Activated T-helper 1 cell treated with anti-CD3 and anti-CD28 coated beads, Interleukin-12 subunit alpha, Interleukin-12 subunit beta, Interleukin-2, Interleukin-4 antibody, amounts not matched to agents 30 ng/mL and 10 ng/mL and 1 ng/mL, durations not matched to agents 14 hours and 24 hours and 36 hours (primary cell): ENCODE measurements around the gene CHIC2. TPM values are rescaled to one million over a fixed set of nuclear protein-coding genes. Genes with fewer than 3 reads are reported as not detected.

Experiments used
- DNase-seq: peaks from one replicate; pipeline ENCODE4 v3.0.0; 2021; ENCODE audit warnings: low spot score
- H3K27ac Mint-ChIP-seq: one replicate; pipeline ENCODE4 v1.8.0; 2021; ENCODE audit warnings: mild to moderate bottlenecking, mixed read lengths
- H3K27me3 Mint-ChIP-seq: one replicate; pipeline ENCODE4 v1.8.0; 2022; ENCODE audit warnings: mild to moderate bottlenecking, moderate library complexity, mixed read lengths; ENCODE audit not compliant: insufficient read depth
- H3K36me3 Mint-ChIP-seq: one replicate; pipeline ENCODE4 v1.8.0; 2021; ENCODE audit warnings: low read depth, mixed read lengths
- H3K4me1 Mint-ChIP-seq: one replicate; pipeline ENCODE4 v1.8.0; 2021; ENCODE audit warnings: low read depth, mixed read lengths
- H3K4me3 Mint-ChIP-seq: one replicate; pipeline ENCODE4 v1.8.0; 2021; ENCODE audit warnings: mild to moderate bottlenecking, moderate library complexity, mixed read lengths
- H3K9me3 Mint-ChIP-seq: one replicate; pipeline ENCODE4 v1.8.0; 2021; ENCODE audit warnings: mixed read lengths
- intact Hi-C: fragments of 100-400 bp; cut with micrococcal nuclease; formaldehyde crosslinking; loops from one replicate; pipeline ENCODE4 v1.15.1; 2024
- total RNA-seq: library from RNA; stranded (reverse); gene quantifications from 2 replicates; pipeline ENCODE4 v1.2.3, GENCODE V29; 2022

The CHIC2 gene
- total RNA-seq, 1 donor from 2014 or later = 19.1 TPM

- Mint-ChIP-seq H3K27me3 (peaks cover 72% of the 10 kb centered on the region), H3K27ac (no peak overlapping the region), H3K9me3 (no peaks in the 10 kb centered on the region), H3K4me3 (peak overlapping the region; percentile 82), H3K4me1 (peaks cover 30% of the 10 kb centered on the region), H3K36me3 (peaks cover 1% of the 10 kb centered on the region)
- intact Hi-C loops = loop anchor here (1.0 to 10.0 kb wide), 3 partner anchors 26 to 896 kb away; no protein-coding TSS in a partner anchor
- no peak for DNase-seq
These were observed 26.6 kb upstream of the CHIC2 start for GRCh38 chr4:54090804-54091623.

GRCh38 chr4:54090404-54090803 is 26.0 kb upstream of the CHIC2 start:
- DNase-seq = no peak
- no peak overlapping the region for H3K4me3 Mint-ChIP-seq
- no peaks in the 10 kb centered on the region for H3K9me3 Mint-ChIP-seq
- intact Hi-C loops = loop anchor here (5.0 to 10.0 kb wide), 2 partner anchors 183 to 896 kb away; no protein-coding TSS in a partner anchor
- peaks cover 30% of the 10 kb centered on the region for H3K4me1 Mint-ChIP-seq
- H3K27ac Mint-ChIP-seq = no peak overlapping the region
- H3K27me3 Mint-ChIP-seq = peaks cover 68% of the 10 kb centered on the region
- peaks cover 1% of the 10 kb centered on the region for H3K36me3 Mint-ChIP-seq

- H3K27me3 Mint-ChIP-seq = peaks cover 63% of the 10 kb centered on the region
- H3K9me3 Mint-ChIP-seq = no peaks in the 10 kb centered on the region
- H3K4me1 Mint-ChIP-seq = peaks cover 30% of the 10 kb centered on the region
- H3K27ac Mint-ChIP-seq = no peak overlapping the region
- DNase-seq = no peak
- intact Hi-C loops = loop anchor here (5.0 to 10.0 kb wide), 2 partner anchors 183 to 895 kb away; no protein-coding TSS in a partner anchor
- peaks cover 1% of the 10 kb centered on the region for H3K36me3 Mint-ChIP-seq
- no peak overlapping the region for H3K4me3 Mint-ChIP-seq
These were observed 25.5 kb upstream of the CHIC2 start for GRCh38 chr4:54089875-54090274.

GRCh38 chr4:54085284-54085683 is 20.9 kb upstream of the CHIC2 start:
- intact Hi-C loops = no loop called here
- DNase-seq = no peak
- no peaks in the 10 kb centered on the region for H3K4me1 Mint-ChIP-seq
- no peaks in the 10 kb centered on the region for H3K9me3 Mint-ChIP-seq
- no peak overlapping the region for H3K4me3 Mint-ChIP-seq
- no peak overlapping the region for H3K27ac Mint-ChIP-seq
- H3K27me3 Mint-ChIP-seq = peaks cover 22% of the 10 kb centered on the region
- H3K36me3 Mint-ChIP-seq = no peaks in the 10 kb centered on the region

GRCh38 chr4:54082168-54082567 is 17.8 kb upstream of the CHIC2 start:
- Mint-ChIP-seq H3K9me3 (no peaks in the 10 kb centered on the region), H3K36me3 (no peaks in the 10 kb centered on the region), H3K4me3 (no peak overlapping the region), H3K27me3 (peaks cover 16% of the 10 kb centered on the region), H3K27ac (no peak overlapping the region), H3K4me1 (no peaks in the 10 kb centered on the region)
- DNase-seq = no peak
- intact Hi-C loops = no loop called here

- no peak overlapping the region for H3K4me3 Mint-ChIP-seq
- intact Hi-C loops = no loop called here
- H3K36me3 Mint-ChIP-seq = no peaks in the 10 kb centered on the region
These were observed 13.4 kb upstream of the CHIC2 start for GRCh38 chr4:54077812-54078211.

GRCh38 chr4:54076673-54077072 is 12.3 kb upstream of the CHIC2 start:
- Mint-ChIP-seq H3K9me3 (no peaks in the 10 kb centered on the region), H3K36me3 (no peaks in the 10 kb centered on the region), H3K27ac (no peak overlapping the region), H3K4me3 (no peak overlapping the region), H3K27me3 (peaks cover 10% of the 10 kb centered on the region), H3K4me1 (no peaks in the 10 kb centered on the region)
- intact Hi-C loops = no loop called here
- DNase-seq = no peak

More at GRCh38 chr4:54077812-54078211, 13.4 kb upstream of the CHIC2 start:
- Mint-ChIP-seq H3K27ac (no peak overlapping the region), H3K4me1 (no peaks in the 10 kb centered on the region), H3K27me3 (peaks cover 10% of the 10 kb centered on the region), H3K9me3 (no peaks in the 10 kb centered on the region)
- no peak for DNase-seq

- Mint-ChIP-seq H3K4me3 (no peak overlapping the region), H3K36me3 (no peaks in the 10 kb centered on the region), H3K9me3 (no peaks in the 10 kb centered on the region), H3K27ac (no peak overlapping the region), H3K4me1 (no peaks in the 10 kb centered on the region), H3K27me3 (peaks cover 10% of the 10 kb centered on the region)
- intact Hi-C loops = no loop called here
- DNase-seq = no peak
These were observed 10.0 kb upstream of the CHIC2 start for GRCh38 chr4:54074381-54074780.

- Mint-ChIP-seq H3K36me3 (no peaks in the 10 kb centered on the region), H3K4me3 (no peak overlapping the region), H3K9me3 (no peaks in the 10 kb centered on the region), H3K4me1 (no peaks in the 10 kb centered on the region), H3K27ac (no peak overlapping the region), H3K27me3 (peaks cover 10% of the 10 kb centered on the region)
- no peak for DNase-seq
- intact Hi-C loops = no loop called here
These were observed 9.0 kb upstream of the CHIC2 start for GRCh38 chr4:54073271-54073880.

GRCh38 chr4:54067166-54067565 is 2.8 kb upstream of the CHIC2 start:
- Mint-ChIP-seq H3K27me3 (no peaks in the 10 kb centered on the region), H3K9me3 (no peaks in the 10 kb centered on the region), H3K4me3 (no peak overlapping the region), H3K36me3 (peaks cover 3% of the 10 kb centered on the region), H3K4me1 (peaks cover 22% of the 10 kb centered on the region), H3K27ac (no peak overlapping the region)
- no peak for DNase-seq
- intact Hi-C loops = loop anchor here (5.0 to 10.0 kb wide), 4 partner anchors 1052 to 1478 kb away; partner anchors contain the start of genes CLOCK and SRD5A3

- no peaks in the 10 kb centered on the region for H3K9me3 Mint-ChIP-seq
These were observed 2.3 kb upstream of the CHIC2 start for GRCh38 chr4:54066718-54067129.

GRCh38 chr4:54066088-54066415 is 1.6 kb upstream of the CHIC2 start:
- Mint-ChIP-seq H3K27me3 (no peaks in the 10 kb centered on the region), H3K4me1 (peaks cover 33% of the 10 kb centered on the region), H3K36me3 (peaks cover 7% of the 10 kb centered on the region), H3K9me3 (no peaks in the 10 kb centered on the region), H3K4me3 (no peak overlapping the region), H3K27ac (no peak overlapping the region)
- no peak for DNase-seq
- intact Hi-C loops = loop anchor here (5.0 to 10.0 kb wide), 4 partner anchors 1051 to 1479 kb away; partner anchors contain the start of genes CLOCK and SRD5A3

More at GRCh38 chr4:54066718-54067129, 2.3 kb upstream of the CHIC2 start:
- Mint-ChIP-seq H3K4me1 (peaks cover 26% of the 10 kb centered on the region), H3K27me3 (no peaks in the 10 kb centered on the region), H3K36me3 (peaks cover 6% of the 10 kb centered on the region), H3K27ac (no peak overlapping the region), H3K4me3 (no peak overlapping the region)
- DNase-seq = no peak
- intact Hi-C loops = loop anchor here (5.0 to 10.0 kb wide), 4 partner anchors 1052 to 1478 kb away; partner anchors contain the start of genes CLOCK and SRD5A3
